ENCODE measurements around the gene ARRB2.
"Not testable (repeated sequence)": the region's sequence is repeated elsewhere in the genome, so short reads cannot be mapped to it uniquely, and the experiment has no call there.

ARRB2 gene

DNA sequence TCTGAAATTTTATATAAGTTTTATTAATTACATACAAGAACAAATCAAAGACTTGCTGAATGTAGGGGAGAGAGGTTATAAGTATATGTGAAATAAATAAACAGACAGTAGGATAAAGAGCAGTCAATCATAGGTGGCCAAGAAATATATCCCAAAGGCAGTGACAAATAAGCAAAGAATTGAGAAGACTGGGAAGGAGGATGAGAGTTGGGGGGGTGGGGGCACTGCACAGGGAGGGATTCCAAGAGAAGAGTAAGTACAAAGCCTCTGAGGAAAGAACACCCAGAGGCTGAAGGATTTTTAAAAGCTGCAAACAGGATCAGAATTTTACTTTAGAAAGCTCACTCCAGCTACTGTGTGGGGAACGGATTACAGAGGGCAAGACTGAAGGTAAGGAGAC lies 9.3 kb upstream of the ARRB2 start:
- no peak for DNase-seq (ENCODE audit: low spot score)

DNA sequence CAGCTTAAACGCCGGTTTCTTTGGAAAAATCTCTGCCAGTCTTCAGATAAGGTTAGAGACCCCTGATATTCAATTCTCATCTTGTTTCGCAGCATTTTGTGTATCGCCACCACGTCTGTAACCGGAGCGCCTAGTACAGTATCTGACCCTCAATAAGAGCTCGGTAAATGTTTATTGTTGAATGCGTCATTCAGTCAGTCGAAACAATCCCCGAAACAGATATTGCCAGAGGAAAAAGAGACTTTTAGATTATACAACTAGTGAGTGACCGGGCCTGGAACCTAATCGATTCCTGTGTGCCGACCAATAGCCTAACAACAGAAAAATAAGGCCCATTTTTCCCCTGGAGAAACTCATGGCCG lies 7.1 kb upstream of the ARRB2 start:
- DNase-seq (ENCODE audit: low spot score) = no peak

DNA sequence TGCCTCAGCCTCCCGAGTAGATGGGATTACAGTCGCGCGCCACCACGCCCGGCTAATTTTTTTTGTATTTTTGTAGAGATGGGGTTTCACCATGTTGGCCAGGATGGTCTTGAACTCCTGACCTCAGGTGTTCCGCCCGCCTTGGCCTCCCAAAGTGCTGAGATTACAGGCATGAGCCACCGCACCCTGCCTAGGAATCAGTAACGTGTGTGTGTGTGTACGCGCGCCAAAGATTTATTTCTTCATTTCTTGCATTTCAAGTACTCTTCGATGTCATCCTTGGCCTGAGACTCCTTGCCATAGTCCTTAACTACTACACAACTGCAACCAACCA lies 5.9 kb upstream of the ARRB2 start:
- not testable (repeated sequence) for DNase-seq (ENCODE audit: low spot score)

DNA sequence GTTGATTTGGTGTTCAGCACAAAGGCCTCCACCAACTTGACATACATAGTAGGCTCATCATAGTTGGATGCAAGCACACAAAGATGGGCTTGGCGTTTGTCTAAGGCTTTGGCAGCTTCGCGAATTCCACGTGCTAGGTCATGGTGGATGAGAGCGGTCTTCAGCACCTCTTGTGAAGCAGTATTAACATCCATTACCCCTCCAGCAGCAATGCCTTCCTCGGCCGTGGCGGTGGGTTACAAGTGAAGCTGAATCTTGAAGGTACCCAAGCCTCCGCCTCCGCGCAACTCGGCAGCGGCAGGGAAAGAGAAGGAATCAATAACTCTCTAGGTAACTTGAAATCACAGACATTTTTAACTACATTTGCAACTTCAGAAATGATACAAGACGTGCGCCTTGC lies 5.4 kb upstream of the ARRB2 start:
- DNase-seq (ENCODE audit: low spot score) = no peak

DNA sequence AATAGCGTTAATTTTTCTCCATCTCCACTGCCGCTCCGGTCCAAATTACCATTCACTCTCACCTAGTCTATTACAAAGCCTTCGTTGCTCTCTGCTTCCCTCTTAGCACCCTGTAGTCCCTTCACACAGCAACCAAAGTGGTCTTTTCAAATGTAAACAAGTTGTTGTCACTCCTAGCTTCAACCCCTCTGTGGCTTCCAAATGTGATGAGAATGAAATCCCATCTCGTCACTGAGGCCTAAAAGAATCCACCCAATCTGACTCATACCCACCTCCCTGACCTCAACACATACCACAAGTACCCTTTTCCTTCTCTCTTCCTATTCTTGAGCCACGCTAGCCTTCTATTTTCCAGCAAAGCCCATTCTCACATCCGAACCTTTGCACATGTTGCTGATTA lies 4.3 kb upstream of the ARRB2 start:
- no peak for DNase-seq (ENCODE audit: low spot score)

DNA sequence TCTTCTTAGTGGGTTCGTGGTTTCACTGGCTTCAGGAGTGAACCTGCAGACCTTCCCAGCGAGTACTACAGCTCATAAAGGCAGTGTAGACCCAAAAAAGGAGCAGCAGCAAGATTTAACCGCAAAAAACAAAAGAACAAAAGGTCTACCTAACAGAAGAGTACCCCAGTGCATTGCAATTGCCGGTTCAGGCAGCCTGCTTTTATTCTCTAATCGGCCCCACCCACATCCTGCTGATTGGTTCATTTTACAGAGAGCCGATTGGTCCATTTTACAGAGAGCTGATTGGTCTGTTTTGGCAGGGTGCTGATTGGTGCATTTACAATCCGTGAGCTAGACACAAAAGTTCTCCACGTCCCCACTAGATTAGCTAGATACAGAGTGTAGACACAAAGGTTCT lies 2.0 kb upstream of the ARRB2 start:
- DNase-seq (ENCODE audit: low spot score) = peak; percentile 37

DNA sequence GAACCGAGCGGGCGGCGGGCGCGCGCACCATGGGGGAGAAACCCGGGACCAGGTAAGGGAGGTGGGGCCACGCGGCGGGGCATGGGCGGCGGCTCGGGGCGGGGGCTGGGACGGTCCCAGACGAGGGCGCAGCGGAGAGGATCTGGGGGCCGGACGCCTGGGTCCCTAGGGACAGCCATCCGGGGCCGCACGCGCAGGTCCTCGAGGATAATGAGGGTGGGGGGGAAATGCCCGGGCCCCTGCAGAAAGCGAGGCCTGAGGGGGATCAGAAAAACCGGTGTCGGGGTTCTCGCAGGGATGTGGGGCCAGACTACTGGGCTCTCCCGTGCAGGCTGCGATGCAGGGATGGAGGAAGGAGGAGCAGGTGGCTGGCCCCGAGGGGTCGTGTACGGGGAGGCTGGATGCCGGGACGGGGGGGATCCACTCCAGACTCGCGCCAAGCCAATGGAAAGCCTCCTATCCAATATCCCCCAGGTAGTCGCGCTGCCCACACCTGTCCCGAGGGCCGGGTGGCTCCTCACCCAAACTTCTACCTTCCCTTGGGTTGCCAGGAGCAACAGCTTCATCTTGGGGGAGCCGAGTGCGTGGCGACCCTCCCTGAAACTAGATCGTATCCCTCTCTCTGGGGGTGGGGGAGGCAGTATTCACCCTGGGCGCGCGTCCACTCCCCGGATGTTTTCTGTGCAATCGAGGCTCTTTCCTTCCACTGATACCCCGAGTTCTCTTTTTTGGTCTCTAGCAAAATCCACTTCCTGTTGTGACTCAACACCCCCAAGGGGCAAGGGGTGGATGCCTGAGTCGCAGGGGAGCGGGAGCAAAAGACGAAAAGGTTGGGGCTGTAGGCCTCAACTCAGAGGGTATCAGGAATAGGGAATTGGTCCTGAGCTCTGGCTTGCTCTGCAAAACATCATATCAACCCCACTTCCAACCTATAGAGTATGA lies 532 bp downstream of the ARRB2 start:
- no peak for DNase-seq (ENCODE audit: low spot score)

DNA sequence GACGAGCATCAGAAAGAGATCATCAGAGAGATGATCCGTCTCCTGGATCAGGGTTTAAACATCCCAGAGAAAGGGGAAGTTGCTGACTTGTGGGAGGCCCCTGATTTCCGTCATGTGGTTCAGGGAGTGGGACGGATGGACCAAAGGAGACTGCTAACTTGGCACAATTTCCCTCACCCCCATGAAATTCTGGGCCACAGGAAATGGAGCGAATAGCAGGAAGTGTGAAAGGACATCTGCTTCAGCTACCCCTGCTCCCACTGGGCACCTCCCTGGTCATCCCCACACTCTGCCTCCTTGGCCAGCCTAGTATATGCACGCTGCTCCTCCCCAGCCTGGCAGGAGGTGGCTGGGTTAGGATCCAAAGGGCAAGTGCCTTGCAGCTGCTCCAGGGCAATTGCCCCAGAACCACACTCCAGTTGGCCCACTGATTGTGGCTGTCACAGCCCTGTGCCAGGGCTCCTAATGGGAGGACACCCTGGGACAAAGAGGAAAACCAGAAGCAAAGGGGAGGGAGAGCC lies 1.3 kb downstream of the ARRB2 start:
- DNase-seq (ENCODE audit: low spot score) = peak; percentile 80

DNA sequence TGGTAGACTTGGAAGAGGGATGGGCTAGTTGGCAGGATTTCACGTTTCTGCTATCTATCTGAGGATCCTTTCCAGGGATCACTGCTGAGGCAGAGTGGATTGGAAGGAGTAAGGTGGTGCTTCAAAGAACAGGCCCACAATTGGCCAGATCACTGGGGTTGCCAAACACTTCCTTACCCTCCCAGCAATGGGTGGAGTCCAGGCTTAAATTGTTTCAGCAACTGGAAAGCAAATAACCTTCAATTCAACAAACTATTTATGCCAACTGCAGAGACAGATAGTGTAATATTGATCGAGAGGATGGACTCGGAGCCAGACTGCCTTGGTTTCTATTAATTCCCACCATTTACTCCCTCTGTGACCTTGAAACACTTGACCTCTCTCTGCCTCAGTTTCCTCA lies 2.1 kb downstream of the ARRB2 start:
- no peak for DNase-seq (ENCODE audit: low spot score)

DNA sequence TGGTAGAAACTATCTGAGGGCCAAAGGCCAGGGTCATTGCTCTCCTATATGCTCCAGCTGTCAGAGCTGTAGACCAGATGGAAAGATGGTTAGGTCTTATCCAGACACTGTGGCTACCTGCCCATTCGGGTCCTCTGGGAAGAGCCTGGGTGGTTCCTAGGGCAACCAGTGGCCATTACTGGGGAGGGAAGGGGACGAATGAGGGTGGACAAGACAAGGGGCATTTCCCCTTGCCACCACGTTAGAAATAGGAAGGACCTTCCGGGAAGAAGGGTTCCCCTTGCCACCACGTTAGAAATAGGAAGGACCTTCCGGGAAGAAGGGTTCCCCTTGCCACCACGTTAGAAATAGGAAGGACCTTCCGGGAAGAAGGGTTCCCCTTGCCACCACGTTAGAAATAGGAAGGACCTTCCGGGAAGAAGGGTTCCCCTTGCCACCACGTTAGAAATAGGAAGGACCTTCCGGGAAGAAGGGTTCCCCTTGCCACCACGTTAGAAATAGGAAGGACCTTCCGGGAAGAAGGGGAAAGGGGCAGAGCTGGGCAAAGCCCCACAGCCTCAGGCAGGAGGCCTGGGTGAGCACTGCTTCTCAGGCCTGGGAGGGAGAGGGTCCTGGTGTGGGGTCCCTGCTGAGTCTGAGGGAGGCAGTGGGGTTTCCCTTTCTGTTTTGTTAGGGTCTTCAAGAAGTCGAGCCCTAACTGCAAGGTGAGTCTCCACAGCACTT lies 4.1 kb downstream of the ARRB2 start:
- DNase-seq (ENCODE audit: low spot score) = not testable (repeated sequence)

DNA sequence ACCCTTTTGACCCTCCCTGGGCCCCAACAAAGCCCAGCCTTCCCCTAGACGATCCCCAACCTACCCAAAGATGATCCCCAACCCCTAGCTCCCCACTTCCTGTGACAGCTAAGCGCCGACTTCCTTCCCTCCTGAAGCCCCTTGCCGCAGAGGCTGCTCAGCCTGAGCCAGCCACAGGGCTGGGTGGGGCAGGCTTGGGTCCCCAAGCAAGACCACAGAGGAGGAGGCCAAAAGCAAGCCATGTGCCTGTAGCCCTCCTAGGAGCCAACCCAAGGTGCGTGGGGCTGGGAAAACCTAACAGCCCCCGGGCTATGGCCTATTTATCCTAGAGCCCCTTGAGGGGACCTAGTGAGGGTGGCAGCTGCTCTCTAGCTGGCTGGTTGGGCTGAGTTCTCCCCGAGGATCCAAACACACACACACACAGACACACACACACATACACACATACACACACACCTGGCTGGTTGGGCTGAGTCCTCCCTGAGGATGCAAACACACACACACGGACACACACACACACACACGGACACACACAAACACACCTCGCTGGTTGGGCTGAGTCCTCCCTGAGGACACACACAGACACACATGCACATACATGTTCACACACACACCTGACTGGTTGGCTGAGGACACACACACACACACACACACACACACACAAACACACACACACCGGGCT lies 4.8 kb downstream of the ARRB2 start:
- no peak for DNase-seq (ENCODE audit: low spot score)

DNA sequence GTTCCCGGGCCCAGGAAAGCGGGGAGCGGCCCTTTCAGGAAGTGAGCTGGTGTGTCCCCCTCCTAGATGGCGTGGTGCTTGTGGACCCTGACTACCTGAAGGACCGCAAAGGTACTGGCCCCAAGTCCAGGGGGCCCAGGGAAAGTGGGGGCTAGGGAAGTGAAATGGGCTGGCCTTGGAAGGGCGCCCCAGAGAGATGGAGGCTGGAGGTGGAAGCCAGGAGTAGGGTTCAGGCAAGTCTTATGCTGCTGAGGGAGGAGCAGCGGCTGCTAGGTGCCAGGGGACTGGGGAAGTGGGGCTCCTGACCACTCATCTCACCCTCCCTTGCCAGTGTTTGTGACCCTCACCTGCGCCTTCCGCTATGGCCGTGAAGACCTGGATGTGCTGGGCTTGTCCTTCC lies 5.6 kb downstream of the ARRB2 start:
- no peak for DNase-seq (ENCODE audit: low spot score)

DNA sequence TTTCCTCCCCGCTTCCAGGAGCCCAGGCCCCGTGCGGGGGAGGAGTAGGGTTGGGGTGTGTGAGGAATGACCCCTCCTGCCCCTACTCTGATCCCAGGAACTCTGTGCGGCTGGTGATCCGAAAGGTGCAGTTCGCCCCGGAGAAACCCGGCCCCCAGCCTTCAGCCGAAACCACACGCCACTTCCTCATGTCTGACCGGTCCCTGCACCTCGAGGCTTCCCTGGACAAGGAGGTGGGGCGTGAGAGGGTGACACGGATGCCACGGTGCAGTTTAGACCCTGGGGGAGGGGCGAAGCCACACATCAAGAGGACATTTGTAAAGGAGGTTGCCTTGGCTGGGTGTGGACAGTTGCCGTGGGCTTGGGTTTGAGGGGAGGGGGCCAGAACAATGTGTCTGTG lies 7.4 kb downstream of the ARRB2 start:
- DNase-seq (ENCODE audit: low spot score) = no peak

DNA sequence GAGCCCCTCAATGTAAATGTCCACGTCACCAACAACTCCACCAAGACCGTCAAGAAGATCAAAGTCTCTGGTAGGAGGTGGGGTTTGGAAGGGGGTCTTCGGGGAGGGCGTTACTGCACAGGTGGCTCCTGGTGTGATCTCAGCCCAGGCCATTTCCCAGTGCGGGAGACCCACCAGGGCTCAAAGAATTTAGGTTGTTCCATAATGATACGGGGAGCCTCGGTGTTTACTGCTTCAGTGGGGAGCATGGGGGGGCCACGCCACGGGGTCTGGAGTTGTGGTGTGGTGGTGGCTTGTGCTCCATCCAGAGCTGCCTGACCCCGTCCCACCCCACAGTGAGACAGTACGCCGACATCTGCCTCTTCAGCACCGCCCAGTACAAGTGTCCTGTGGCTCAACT lies 7.8 kb downstream of the ARRB2 start:
- no peak for DNase-seq (ENCODE audit: low spot score)

DNA sequence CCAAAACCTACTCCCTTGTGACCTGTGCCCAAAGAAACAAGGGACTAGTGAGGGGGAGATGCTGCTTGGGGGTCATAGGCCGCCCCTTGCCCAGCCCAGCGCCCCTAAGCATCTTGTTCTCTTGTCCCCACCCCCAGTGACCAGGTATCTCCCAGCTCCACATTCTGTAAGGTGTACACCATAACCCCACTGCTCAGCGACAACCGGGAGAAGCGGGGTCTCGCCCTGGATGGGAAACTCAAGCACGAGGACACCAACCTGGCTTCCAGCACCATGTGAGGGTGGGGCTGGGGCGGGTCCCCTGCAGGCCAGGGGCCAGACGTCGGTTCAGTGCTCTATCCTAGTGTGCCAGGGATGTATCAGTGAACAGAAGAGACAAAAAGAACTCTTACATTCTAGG lies 8.7 kb downstream of the ARRB2 start:
- no peak for DNase-seq (ENCODE audit: low spot score)

DNA sequence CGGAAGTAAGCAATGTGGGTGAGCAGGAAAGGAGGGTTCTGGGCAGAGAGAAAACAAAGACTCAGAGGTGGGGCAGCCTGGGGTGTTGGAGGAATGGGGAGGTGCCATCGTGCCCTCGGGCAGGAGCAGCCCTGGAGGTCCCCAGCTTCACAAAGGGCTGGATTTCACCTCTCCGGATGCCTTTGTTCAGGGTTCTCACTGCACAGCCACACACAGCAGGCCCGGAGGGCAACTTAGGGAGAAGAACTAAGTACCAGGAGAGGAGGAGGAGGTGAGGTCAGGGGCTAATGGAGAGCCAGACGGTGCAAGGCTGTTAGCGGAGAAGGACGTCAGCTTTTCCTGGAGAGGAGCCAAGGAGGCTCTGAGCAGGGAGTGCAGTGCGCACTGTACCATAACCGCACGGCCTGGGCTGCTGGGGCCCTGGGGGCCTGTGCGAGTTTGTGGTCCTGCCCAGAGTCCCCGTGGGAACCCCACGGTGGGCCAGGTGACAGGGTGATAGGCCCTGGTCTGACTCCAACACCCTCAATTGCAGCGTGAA lies 9.3 kb downstream of the ARRB2 start:
- no peak for DNase-seq (ENCODE audit: low spot score)

DNA sequence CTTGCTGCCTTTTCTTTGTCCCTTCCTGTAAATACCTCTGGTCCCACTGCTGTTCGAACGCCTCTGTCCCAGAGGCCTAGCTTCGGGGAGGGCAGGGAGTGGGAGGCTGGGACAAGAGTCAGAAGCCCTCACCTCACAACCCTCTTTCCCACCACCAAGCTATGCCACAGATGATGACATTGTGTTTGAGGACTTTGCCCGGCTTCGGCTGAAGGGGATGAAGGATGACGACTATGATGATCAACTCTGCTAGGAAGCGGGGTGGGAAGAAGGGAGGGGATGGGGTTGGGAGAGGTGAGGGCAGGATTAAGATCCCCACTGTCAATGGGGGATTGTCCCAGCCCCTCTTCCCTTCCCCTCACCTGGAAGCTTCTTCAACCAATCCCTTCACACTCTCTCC lies 10.4 kb downstream of the ARRB2 start:
- DNase-seq (ENCODE audit: low spot score) = no peak

DNA sequence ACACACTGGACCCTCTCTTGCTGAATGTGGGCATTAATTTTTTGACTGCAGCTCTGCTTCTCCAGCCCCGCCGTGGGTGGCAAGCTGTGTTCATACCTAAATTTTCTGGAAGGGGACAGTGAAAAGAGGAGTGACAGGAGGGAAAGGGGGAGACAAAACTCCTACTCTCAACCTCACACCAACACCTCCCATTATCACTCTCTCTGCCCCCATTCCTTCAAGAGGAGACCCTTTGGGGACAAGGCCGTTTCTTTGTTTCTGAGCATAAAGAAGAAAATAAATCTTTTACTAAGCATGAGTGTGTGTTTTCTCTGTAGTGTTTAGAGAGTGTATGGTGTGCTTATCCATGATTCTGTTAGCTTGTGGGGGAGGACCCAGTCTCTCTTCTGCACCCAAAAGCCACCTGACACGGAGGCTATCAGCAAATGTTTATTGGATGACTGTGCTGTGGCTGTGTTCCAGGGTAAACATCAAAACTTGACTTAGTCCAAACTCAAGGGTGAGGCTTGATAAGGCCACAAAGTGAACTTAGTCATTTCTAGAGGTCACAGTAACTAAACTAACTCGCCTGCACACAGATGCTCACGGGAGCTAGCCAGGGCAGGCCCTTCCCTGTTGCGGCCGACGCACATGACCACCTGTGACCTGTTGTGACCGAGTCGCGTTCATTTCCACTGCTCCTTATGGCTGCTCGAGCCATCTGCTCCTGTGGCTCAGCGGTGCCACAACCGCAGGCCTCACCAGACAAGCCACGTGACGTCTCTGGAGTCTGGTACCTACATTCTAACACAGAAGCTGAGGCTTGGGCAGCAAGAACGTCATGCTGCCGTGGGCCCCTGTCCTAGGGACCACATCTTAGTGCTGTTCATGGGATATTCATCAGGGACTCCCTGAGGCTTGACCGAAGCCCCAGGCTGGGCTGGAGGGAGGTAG lies 11.0 kb downstream of the ARRB2 start:
- DNase-seq (ENCODE audit: low spot score) = no peak

DNA sequence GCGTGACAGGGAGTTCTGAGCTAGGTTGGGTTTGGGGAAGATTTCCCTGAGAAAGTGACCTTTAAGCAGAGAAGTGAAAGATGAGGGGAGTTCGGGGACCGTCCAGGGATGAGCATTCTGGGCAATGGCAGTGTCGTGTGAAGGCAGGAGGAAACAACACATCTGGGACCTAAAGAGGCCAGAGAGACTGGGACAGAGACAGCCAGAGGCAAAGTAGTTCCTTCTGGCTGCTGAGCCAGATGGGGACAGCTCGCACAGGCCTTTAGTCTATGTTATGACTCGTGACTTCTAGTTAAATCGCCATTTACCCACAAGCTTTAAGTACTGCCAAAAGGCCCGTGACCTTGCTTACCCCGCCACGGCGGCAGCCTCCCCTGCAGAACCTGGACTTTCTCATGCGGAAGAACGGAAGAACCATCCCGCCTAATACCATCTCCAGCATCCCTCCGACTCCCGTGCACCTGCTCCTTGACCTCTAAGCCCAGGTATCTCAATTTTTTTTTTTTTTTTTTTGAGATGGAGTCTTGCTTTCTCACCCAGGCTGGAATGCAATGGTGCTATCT lies 12.3 kb downstream of the ARRB2 start:
- DNase-seq (ENCODE audit: low spot score) = no peak

DNA sequence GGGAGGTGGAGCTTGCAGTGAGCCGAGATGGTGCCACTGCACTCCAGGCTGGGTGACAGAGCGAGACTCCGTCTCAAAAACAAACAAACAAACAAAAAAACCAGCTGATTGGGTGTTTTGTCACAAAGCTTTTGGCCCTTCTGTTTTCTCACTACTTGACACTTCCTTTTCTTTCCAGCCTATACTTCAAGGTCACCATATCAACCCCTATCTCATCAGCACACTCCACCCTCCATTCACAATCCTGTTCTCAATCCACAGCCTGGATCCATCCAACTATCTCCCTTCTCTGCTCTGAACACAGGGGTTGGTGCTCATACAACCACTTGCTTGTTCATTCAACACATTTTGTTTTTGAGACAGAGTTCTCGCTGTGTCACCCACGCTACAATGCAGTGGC lies 14.2 kb downstream of the ARRB2 start:
- DNase-seq (ENCODE audit: low spot score) = no peak

DNA sequence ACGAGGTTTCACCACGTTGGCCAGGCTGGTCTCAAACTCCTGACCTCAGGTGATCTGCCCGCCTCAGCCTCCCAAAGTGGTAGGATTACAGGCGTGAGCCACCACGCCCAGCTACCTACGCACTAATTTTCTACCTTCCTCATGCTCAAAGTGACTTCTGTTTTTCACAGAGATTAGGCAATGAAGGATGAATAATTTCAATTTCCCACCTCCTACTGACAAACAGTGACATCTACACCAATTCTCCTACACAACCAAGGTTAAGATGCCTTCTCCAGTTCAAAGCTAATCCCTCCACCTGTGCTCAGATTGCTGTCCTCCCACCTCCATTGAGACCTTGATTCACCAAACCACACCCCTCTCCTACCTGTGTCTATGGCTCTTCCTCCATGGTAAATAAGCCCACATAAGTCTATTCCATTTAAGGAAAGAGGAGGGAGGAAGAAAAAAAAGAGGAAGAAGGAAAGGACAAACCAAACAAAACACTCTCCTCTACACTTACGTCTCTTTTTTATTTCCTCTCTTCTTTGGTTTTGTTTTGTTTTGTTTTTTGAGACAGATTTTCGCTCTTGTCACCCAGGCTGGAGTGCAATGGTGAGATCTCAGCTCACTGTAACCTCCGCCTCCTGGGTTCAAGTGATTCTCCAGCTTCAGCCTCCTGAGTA lies 15.3 kb downstream of the ARRB2 start:
- DNase-seq (ENCODE audit: low spot score) = no peak

Data from pons (tissue), 1 donor.